HEK293T (cell line): Measurements from ENCODE around the gene CES5A.

Experiments
- ELF4 ChIP-seq: fragments of 450-650 bp; IDR thresholded peaks from 2 replicates; pipeline ENCODE4 v1.6.1; 2017; ENCODE audit warnings: antibody characterized with exemption
- FOXK2 ChIP-seq: fragments of 450-650 bp; IDR thresholded peaks from 2 replicates; pipeline ENCODE4 v1.6.1; 2016; ENCODE audit warnings: mild to moderate bottlenecking
- HDGF ChIP-seq: fragments of 450-650 bp; IDR thresholded peaks from 2 replicates; pipeline ENCODE4 v1.6.1; 2017; ENCODE audit warnings: antibody characterized with exemption, borderline replicate concordance
- LEF1 ChIP-seq: fragments of 450-650 bp; IDR thresholded peaks from 2 replicates; pipeline ENCODE4 v1.6.1; 2017; ENCODE audit warnings: mild to moderate bottlenecking, borderline replicate concordance
- SUZ12 ChIP-seq: fragments of 450-650 bp; IDR thresholded peaks from 2 replicates; pipeline ENCODE4 v1.6.1; 2016; ENCODE audit warnings: mild to moderate bottlenecking

GRCh38 chr16:55834049-55834448, 41.1 kb downstream of the CES5A start:
- TF ChIP-seq FOXK2 (no peak), SUZ12 (no peak), ELF4 (no peak), HDGF (no peak), LEF1 (no peak)
